Breast epithelium (tissue), 4 donors: ENCODE measurements around the gene DECR2. TPM values are rescaled to one million over a fixed set of nuclear protein-coding genes. Genes with fewer than 3 reads are reported as not detected.
"Not testable (repeated sequence)": the region's sequence is repeated elsewhere in the genome, so short reads cannot be mapped to it uniquely, and the experiment has no call there.

Source experiments
- DNase-seq, 2 donors: peaks; one replicate each; pipeline ENCODE4 v3.0.0-alpha.2; 2019; ENCODE audit warnings: low spot score in 2 of 2
- H3K27ac ChIP-seq, 2 donors: fragments of 200-600 bp; sonication (generic) in 1 of 2; one replicate each; pipeline ENCODE4 v1.5.1; 2016 to 2019; ENCODE audit warnings: mild to moderate bottlenecking in 1 of 2
- H3K27me3 ChIP-seq, 2 donors: fragments of 200-600 bp; sonication (generic) in 1 of 2; one replicate each; pipeline versions ENCODE4 v1.5.1 to v1.6.0; 2017 to 2019; ENCODE audit warnings: control low read depth in 1 of 2, mild to moderate bottlenecking in 1 of 2
- H3K36me3 ChIP-seq: fragments of 200-600 bp; one replicate; pipeline ENCODE4 v1.5.1; 2019
- H3K4me1 ChIP-seq, 2 donors: fragments of 200-600 bp; sonication (generic); one replicate each; pipeline ENCODE4 v1.5.1; 2016 to 2019; ENCODE audit warnings: control low read depth in 1 of 2
- H3K4me3 ChIP-seq, 3 donors: fragments of 200-600 bp; sonication (generic); 1 replicate in 2 of 3; 2 replicates in 1 of 3; pipeline ENCODE4 v1.5.1; 2016 to 2019; ENCODE audit warnings: mild to moderate bottlenecking in 3 of 3, moderate library complexity in 2 of 3
- H3K9me3 ChIP-seq, 2 donors: fragments of 200-600 bp; sonication (generic) in 1 of 2; one replicate each; pipeline ENCODE4 v1.5.1; 2016 to 2019; ENCODE audit warnings: control low read depth in 1 of 2
- POLR2A ChIP-seq: fragments of 450-650 bp; IDR thresholded peaks from one replicate; pipeline ENCODE4 v1.6.1; 2016; ENCODE audit warnings: antibody characterized with exemption, mild to moderate bottlenecking, moderate library complexity
- POLR2AphosphoS5 ChIP-seq, 3 donors: sonication (generic); formaldehyde crosslinking; IDR thresholded peaks; one replicate each; pipeline ENCODE4 v1.6.1; 2017; ENCODE audit warnings: antibody characterized with exemption in 3 of 3
- intact Hi-C: fragments of 100-400 bp; cut with DNase I; formaldehyde crosslinking; loops from one replicate; pipeline ENCODE4 v1.15.1; 2023; ENCODE audit warnings: low total_unique reads
- total RNA-seq, 3 donors: library from RNA; depleted of rRNA; stranded (reverse); fragments of >200 nt; gene quantifications; one replicate each; pipeline ENCODE4 v1.1.0, GENCODE V29; 2016
- TF ChIP-seq, protein P1 (sequence below), 3 donors: fragments of 450-650 bp; IDR thresholded peaks; one replicate each; pipeline ENCODE4 v1.5.1; 2016 to 2017; ENCODE audit warnings: antibody characterized with exemption in 3 of 3, mild to moderate bottlenecking in 3 of 3, moderate library complexity in 3 of 3

DECR2 gene
- total RNA-seq, 3 donors from 2014 or later = 19.4 to 30.5 (median 28.7) TPM

GRCh38 chr16:383326-384051 is 18.2 kb upstream of the DECR2 start:
- no peaks in the 10 kb centered on the region for H3K27me3 ChIP-seq
- H3K9me3 ChIP-seq = no peaks in the 10 kb centered on the region
- peak overlapping the region; percentile 77 for H3K27ac ChIP-seq
- TF ChIP-seq POLR2AphosphoS5 (IDR thresholded peaks at IDR 0.05) (peak in 2 of 3 donors; percentile 17 to 22), POLR2A (no peak)
- H3K36me3 ChIP-seq = no peaks in the 10 kb centered on the region
- intact Hi-C loops = no loop called here
- peak overlapping the region; percentile 72 to 81 (median 72) for H3K4me3 ChIP-seq
- peaks cover 3 to 4% of the 10 kb centered on the region in 2 donors for H3K4me1 ChIP-seq
- DNase-seq = peak in 1 of 2 donors; percentile 65

GRCh38 chr16:386641-387156 is 15.0 kb upstream of the DECR2 start:
- no peak overlapping the region for H3K4me3 ChIP-seq
- intact Hi-C loops = no loop called here
- no peaks in the 10 kb centered on the region for H3K36me3 ChIP-seq
- H3K9me3 ChIP-seq = no peaks in the 10 kb centered on the region
- no peaks in the 10 kb centered on the region for H3K27me3 ChIP-seq
- H3K27ac ChIP-seq = peak overlapping the region; percentile 30 to 75
- TF ChIP-seq POLR2AphosphoS5 (IDR thresholded peaks at IDR 0.05) = peak in 1 of 3 donors; percentile 24
- TF ChIP-seq, protein P1, sequence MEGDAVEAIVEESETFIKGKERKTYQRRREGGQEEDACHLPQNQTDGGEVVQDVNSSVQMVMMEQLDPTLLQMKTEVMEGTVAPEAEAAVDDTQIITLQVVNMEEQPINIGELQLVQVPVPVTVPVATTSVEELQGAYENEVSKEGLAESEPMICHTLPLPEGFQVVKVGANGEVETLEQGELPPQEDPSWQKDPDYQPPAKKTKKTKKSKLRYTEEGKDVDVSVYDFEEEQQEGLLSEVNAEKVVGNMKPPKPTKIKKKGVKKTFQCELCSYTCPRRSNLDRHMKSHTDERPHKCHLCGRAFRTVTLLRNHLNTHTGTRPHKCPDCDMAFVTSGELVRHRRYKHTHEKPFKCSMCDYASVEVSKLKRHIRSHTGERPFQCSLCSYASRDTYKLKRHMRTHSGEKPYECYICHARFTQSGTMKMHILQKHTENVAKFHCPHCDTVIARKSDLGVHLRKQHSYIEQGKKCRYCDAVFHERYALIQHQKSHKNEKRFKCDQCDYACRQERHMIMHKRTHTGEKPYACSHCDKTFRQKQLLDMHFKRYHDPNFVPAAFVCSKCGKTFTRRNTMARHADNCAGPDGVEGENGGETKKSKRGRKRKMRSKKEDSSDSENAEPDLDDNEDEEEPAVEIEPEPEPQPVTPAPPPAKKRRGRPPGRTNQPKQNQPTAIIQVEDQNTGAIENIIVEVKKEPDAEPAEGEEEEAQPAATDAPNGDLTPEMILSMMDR (IDR thresholded peaks at IDR 0.05) = no peak
- TF ChIP-seq POLR2A = no peak
- H3K4me1 ChIP-seq = no peaks in the 10 kb centered on the region
- peak in 1 of 2 donors; percentile 73 for DNase-seq

DNA sequence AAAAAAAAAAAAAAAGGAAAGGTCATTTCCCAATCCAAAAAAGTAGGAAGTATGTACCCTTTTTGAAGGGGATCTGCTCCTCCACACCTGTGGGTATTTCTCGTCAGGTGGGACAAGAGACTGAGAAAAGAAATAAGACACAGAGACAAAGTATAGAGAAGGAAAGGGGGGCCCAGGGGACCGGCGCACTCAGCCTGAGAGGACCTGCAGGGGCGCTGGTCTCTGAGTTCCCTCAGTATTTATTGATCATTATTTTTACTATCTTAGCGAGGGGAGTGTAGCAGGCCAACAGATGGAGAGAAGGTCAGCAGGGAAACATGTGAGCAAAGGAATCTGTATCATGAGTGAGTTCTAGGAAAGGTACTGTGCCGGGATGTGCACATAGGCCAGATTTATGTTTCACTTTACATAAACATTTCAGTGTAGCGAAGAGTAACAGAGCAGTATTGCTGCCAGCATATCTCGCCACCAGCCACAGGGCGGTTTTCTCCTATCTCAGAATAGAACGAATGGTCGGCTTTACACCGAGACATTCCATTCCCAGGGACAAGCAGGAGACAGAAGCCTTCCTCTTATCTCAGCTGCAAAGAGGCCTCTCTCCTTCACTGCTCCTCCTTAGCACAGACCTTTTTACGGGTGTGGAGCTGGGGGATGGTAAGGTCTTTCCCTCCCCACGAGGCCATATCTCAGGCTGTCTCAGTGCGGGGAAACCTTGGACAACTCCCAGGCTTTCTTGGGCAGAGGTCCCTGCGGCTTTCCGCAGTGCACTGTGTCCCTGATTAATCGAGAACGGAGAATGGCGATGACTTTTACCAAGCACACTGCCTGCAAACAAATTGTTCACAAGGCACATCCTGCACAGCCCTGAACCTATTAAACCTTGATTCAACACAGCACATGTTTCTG is 13.7 kb upstream of the DECR2 start:
- H3K4me3 ChIP-seq, H3K4me1 ChIP-seq, H3K27ac ChIP-seq, DNase-seq, H3K36me3 ChIP-seq, H3K27me3 ChIP-seq, H3K9me3 ChIP-seq, intact Hi-C loops: not testable (repeated sequence)

DNA sequence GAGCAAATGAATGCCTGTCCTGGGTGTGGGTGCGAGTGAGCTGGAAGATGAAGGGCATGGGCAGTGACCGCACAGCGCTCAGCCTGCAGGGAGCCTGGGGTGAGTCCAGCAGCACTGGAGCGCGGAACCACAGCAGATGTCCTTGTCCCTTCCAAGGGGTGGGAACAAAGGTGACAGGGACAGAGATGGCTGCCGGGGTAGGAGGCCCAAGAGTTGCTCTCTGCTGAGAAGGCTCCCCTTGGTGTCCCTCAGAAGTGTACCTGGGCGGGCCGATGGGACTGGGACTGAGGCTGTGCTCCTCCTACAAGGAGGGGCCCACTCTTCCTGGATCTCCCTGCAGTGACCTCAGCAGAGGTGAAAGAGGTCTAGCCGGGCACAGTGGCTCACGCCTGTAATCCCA is 12.3 kb upstream of the DECR2 start:
- Histone ChIP-seq H3K4me1 (no peaks in the 10 kb centered on the region), H3K9me3 (no peaks in the 10 kb centered on the region), H3K36me3 (no peaks in the 10 kb centered on the region), H3K27ac (no peak overlapping the region), H3K4me3 (no peak overlapping the region), H3K27me3 (no peaks in the 10 kb centered on the region)
- no peak for DNase-seq
- intact Hi-C loops = no loop called here
- TF ChIP-seq, protein P1 (IDR thresholded peaks at IDR 0.05) = no peak
- TF ChIP-seq POLR2AphosphoS5 (IDR thresholded peaks at IDR 0.05) (no peak), POLR2A (no peak)

DNA sequence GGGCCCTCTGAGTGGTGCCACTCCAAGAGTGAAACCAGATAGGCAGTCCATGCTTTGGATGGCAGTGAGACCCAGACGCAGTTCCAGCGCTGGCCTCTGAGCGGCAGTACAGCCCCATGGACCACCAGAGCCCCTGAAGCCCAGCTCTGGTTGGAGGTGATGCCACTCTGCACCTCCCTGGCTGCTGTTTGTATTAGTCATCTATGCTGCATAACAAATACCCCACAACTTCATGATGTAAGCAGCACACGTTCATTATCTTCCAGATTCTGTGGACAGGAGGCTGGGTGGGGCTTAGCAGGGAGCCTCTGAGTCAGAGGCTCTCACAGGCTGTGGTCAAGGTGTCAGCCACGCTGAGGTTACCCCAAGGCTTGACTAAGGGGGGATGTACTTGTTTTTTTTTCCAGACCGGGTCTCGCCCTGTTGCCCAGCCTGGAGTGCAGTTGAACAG is 9.8 kb upstream of the DECR2 start:
- H3K36me3 ChIP-seq = no peaks in the 10 kb centered on the region
- TF ChIP-seq POLR2AphosphoS5 (IDR thresholded peaks at IDR 0.05) = no peak
- TF ChIP-seq, protein P1 (IDR thresholded peaks at IDR 0.05) = peak in 2 of 3 donors; percentile 46 to 57
- no peak for TF ChIP-seq POLR2A
- no peaks in the 10 kb centered on the region for H3K9me3 ChIP-seq
- no peak overlapping the region for H3K4me3 ChIP-seq
- intact Hi-C loops = no loop called here
- no peaks in the 10 kb centered on the region for H3K4me1 ChIP-seq
- H3K27ac ChIP-seq = no peak overlapping the region
- no peaks in the 10 kb centered on the region for H3K27me3 ChIP-seq
- DNase-seq = no peak
